Measurements from ENCODE around the gene STAT6.

STAT6 gene

GRCh38 chr12:57119294-57120085 is 8.3 kb upstream of the STAT6 start:
- peak overlapping the region; percentile 14 for H3K9ac ChIP-seq (ENCODE audit: low read depth, low read length)
- no peak overlapping the region for H3K4me3 ChIP-seq (ENCODE audit: low read length)
- no peaks in the 10 kb centered on the region for H3K27me3 ChIP-seq (ENCODE audit: control insufficient read depth, insufficient read depth, low read length)
- H3K36me3 ChIP-seq (ENCODE audit: insufficient read depth, low read length), result no peaks in the 10 kb centered on the region
- H3K4me1 ChIP-seq (ENCODE audit: control insufficient read depth, insufficient read depth, low read length), result peaks cover 18% of the 10 kb centered on the region
- H3K4me2 ChIP-seq (ENCODE audit: low read length), result peak overlapping the region; percentile 13
- H3K9me3 ChIP-seq (replicated peaks; ENCODE audit: low read length), result no peaks in the 10 kb centered on the region

DNA sequence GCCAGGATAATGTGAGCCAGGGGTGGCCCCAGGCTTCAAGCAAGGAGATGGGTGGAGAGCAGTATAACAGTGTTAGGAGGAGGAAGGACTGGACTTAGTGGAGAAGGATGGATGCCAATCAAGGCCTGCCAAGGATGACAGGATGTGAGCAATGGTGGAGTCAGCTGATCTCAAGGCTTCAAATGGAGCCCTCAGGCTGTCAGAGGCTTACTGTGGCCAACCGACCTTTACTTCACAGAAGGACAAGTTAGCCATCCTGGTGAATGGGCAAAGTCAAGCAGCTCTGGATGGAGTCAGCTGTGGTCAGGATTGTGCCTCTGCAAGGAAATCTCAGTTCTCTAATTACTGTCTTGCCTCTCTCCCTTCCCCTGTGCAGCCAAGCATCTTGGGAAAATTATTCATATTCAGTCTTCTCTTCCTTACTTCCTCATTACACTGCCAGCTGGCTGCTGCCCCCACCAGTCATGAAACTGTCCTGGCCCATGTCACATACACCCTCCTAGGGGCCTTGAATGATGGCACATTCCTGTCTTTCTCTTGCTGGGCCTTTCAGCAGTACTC is 7.6 kb upstream of the STAT6 start:
- H3K9me3 ChIP-seq (replicated peaks; ENCODE audit: low read length), result no peaks in the 10 kb centered on the region
- H3K27me3 ChIP-seq (ENCODE audit: control insufficient read depth, insufficient read depth, low read length), result no peaks in the 10 kb centered on the region
- H3K36me3 ChIP-seq (ENCODE audit: insufficient read depth, low read length), result no peaks in the 10 kb centered on the region
- peak overlapping the region; percentile 14 for H3K9ac ChIP-seq (ENCODE audit: low read depth, low read length)
- peak overlapping the region; percentile 13 for H3K4me2 ChIP-seq (ENCODE audit: low read length)
- peaks cover 18% of the 10 kb centered on the region for H3K4me1 ChIP-seq (ENCODE audit: control insufficient read depth, insufficient read depth, low read length)
- H3K4me3 ChIP-seq (ENCODE audit: low read length), result no peak overlapping the region

- Histone ChIP-seq H3K27me3 (ENCODE audit: control insufficient read depth, insufficient read depth, low read length) (no peaks in the 10 kb centered on the region), H3K4me3 (ENCODE audit: low read length) (no peak overlapping the region), H3K9ac (ENCODE audit: low read depth, low read length) (no peak overlapping the region), H3K4me2 (ENCODE audit: low read length) (no peak overlapping the region), H3K9me3 (replicated peaks; ENCODE audit: low read length) (no peaks in the 10 kb centered on the region), H3K36me3 (ENCODE audit: insufficient read depth, low read length) (no peaks in the 10 kb centered on the region), H3K4me1 (ENCODE audit: control insufficient read depth, insufficient read depth, low read length) (peaks cover 30% of the 10 kb centered on the region)
Measured at GRCh38 chr12:57116580-57117281, 5.6 kb upstream of the STAT6 start.

- peak overlapping the region; percentile 82 for H3K4me3 ChIP-seq (ENCODE audit: low read length)
- no peaks in the 10 kb centered on the region for H3K27me3 ChIP-seq (ENCODE audit: control insufficient read depth, insufficient read depth, low read length)
- H3K36me3 ChIP-seq (ENCODE audit: insufficient read depth, low read length), result peaks cover 10% of the 10 kb centered on the region
- peaks cover 32% of the 10 kb centered on the region for H3K4me1 ChIP-seq (ENCODE audit: control insufficient read depth, insufficient read depth, low read length)
- peak overlapping the region; percentile 91 for H3K4me2 ChIP-seq (ENCODE audit: low read length)
- H3K9ac ChIP-seq (ENCODE audit: low read depth, low read length), result peak overlapping the region; percentile 18
- H3K9me3 ChIP-seq (replicated peaks; ENCODE audit: low read length), result no peaks in the 10 kb centered on the region
Measured at GRCh38 chr12:57112492-57113294, 1.5 kb upstream of the STAT6 start.

GRCh38 chr12:57110104-57111030 is 795 bp downstream of the STAT6 start:
- Histone ChIP-seq H3K27me3 (ENCODE audit: control insufficient read depth, insufficient read depth, low read length) (no peaks in the 10 kb centered on the region), H3K4me1 (ENCODE audit: control insufficient read depth, insufficient read depth, low read length) (peaks cover 32% of the 10 kb centered on the region), H3K4me2 (ENCODE audit: low read length) (peak overlapping the region; percentile 91), H3K36me3 (ENCODE audit: insufficient read depth, low read length) (peaks cover 32% of the 10 kb centered on the region), H3K4me3 (ENCODE audit: low read length) (peak overlapping the region; percentile 82), H3K9me3 (replicated peaks; ENCODE audit: low read length) (no peaks in the 10 kb centered on the region), H3K9ac (ENCODE audit: low read depth, low read length) (peak overlapping the region; percentile 92)

- Histone ChIP-seq H3K4me2 (ENCODE audit: low read length) (peak overlapping the region; percentile 91), H3K9ac (ENCODE audit: low read depth, low read length) (peak overlapping the region; percentile 92), H3K4me1 (ENCODE audit: control insufficient read depth, insufficient read depth, low read length) (peaks cover 32% of the 10 kb centered on the region), H3K27me3 (ENCODE audit: control insufficient read depth, insufficient read depth, low read length) (no peaks in the 10 kb centered on the region), H3K9me3 (replicated peaks; ENCODE audit: low read length) (no peaks in the 10 kb centered on the region), H3K36me3 (ENCODE audit: insufficient read depth, low read length) (peaks cover 41% of the 10 kb centered on the region), H3K4me3 (ENCODE audit: low read length) (peak overlapping the region; percentile 82)
Measured at GRCh38 chr12:57109207-57110103, 1.7 kb downstream of the STAT6 start.

DNA sequence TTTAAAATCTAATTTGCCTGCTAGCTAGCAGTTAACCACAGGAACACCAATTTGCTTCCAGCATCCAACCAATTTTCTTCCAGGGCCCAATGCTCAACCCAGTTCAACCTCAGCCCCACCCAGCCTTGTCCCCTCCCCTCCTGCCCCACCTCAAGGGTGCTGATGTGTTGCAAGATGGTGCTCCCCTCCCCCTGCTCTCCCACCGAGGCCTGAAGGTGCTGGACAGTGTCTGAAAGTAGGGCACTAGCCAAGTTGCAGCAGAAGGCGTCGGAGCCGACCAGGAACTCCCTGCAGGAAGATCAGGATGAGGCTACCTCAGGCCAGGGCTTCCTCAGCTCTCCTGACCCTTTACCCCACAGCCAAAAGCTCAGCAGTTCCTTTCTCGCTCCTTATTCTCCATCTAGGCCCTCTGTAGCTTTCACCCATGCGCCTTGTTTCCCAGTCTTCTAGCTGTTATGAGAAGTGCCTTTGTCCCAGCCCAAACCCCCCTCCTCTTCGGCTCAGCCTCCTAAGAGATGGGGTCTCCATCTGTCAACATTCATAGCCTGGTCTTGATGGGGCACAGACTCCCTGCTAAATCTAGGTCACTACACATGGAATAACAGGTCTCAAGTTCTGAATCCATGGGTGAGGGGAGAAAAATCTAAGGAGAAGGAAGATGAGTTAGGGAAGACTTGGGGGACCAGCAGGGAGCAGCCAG is 3.6 kb downstream of the STAT6 start:
- Histone ChIP-seq H3K9ac (ENCODE audit: low read depth, low read length) (no peak overlapping the region), H3K4me1 (ENCODE audit: control insufficient read depth, insufficient read depth, low read length) (peaks cover 29% of the 10 kb centered on the region), H3K4me2 (ENCODE audit: low read length) (no peak overlapping the region), H3K9me3 (replicated peaks; ENCODE audit: low read length) (no peaks in the 10 kb centered on the region), H3K4me3 (ENCODE audit: low read length) (no peak overlapping the region), H3K27me3 (ENCODE audit: control insufficient read depth, insufficient read depth, low read length) (no peaks in the 10 kb centered on the region), H3K36me3 (ENCODE audit: insufficient read depth, low read length) (peaks cover 51% of the 10 kb centered on the region)

DNA sequence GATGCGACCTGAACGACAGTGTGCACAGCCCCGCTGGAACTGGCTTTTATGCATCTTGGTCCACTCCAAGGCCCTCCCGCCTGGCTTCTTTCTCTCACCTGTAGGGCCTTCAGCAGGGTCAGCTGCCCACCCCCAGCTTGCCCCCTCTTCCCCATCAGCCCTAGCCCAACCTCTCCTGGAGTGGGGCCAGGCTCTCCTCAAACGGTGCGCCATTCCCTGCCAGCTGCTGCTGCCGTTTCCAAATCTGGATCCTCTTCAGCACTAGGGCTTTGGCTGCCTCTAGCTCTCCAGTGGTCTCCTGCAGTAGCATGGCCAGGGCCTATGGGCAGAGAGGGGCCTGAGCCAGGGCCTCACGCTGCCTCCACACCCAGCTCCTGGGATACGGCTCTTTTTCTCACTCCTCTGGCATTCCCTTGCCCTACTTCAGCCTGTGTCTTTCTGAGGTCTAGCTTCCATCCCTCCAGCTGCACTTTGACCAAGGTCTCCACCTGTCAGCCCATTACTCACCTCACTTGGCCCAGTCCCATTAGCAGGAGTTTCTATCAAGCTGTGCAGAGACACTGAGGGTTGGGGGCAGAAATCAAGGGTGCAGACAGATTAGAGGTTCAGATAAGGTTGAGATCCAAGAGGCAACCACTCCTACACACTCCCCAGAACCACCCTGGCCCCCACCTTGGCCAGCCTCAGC is 5.0 kb downstream of the STAT6 start:
- Histone ChIP-seq H3K36me3 (ENCODE audit: insufficient read depth, low read length) (peaks cover 59% of the 10 kb centered on the region), H3K27me3 (ENCODE audit: control insufficient read depth, insufficient read depth, low read length) (no peaks in the 10 kb centered on the region), H3K9ac (ENCODE audit: low read depth, low read length) (no peak overlapping the region)

GRCh38 chr12:57105011-57105753 is 6.0 kb downstream of the STAT6 start:
- H3K27me3 ChIP-seq (ENCODE audit: control insufficient read depth, insufficient read depth, low read length), result no peaks in the 10 kb centered on the region
- H3K4me3 ChIP-seq (ENCODE audit: low read length), result no peak overlapping the region
- no peak overlapping the region for H3K9ac ChIP-seq (ENCODE audit: low read depth, low read length)
- H3K9me3 ChIP-seq (replicated peaks; ENCODE audit: low read length), result no peaks in the 10 kb centered on the region
- peaks cover 15% of the 10 kb centered on the region for H3K4me1 ChIP-seq (ENCODE audit: control insufficient read depth, insufficient read depth, low read length)
- H3K36me3 ChIP-seq (ENCODE audit: insufficient read depth, low read length), result peaks cover 61% of the 10 kb centered on the region
- H3K4me2 ChIP-seq (ENCODE audit: low read length), result no peak overlapping the region

More for the DNA sequence above, 5.0 kb downstream of the STAT6 start:
- Histone ChIP-seq H3K9me3 (replicated peaks; ENCODE audit: low read length) (no peaks in the 10 kb centered on the region), H3K4me2 (ENCODE audit: low read length) (no peak overlapping the region), H3K4me3 (ENCODE audit: low read length) (no peak overlapping the region), H3K4me1 (ENCODE audit: control insufficient read depth, insufficient read depth, low read length) (peaks cover 15% of the 10 kb centered on the region)

Data from skeletal muscle satellite cell (primary cell).